Forelimb muscle (tissue), 1 donor: Measurements from ENCODE around the gene ALAS2. TPM values are rescaled to one million over a fixed set of nuclear protein-coding genes. Genes with fewer than 3 reads are reported as not detected.
A peak's percentile ranks its signal among the peaks of the same experiment; 100 is the strongest.
"Not testable (repeated sequence)": the region's sequence is repeated elsewhere in the genome, so short reads cannot be mapped to it uniquely, and the experiment has no call there.

ENCODE experiments used
- DNase-seq: peaks from one replicate; pipeline ENCODE4 v3.0.0-alpha.2; 2013; ENCODE audit warnings: low read depth
- polyA plus RNA-seq: library from polyadenylated mRNA; unstranded; fragments of 120-200 nt; gene quantifications from one replicate; pipeline ENCODE4 v1.2.1, GENCODE V29; 2013; ENCODE audit not compliant: insufficient read length

Gene ALAS2
- 29.3 TPM for polyA plus RNA-seq

- no peak for DNase-seq
Observed at GRCh38 chrX:55030271-55031205, at the start of gene ALAS2. TSS of gene ALAS2 (minus strand) at chrX:55030977. CDS start at chrX:55026000, 4,977 bp downstream.

GRCh38 chrX:55074851-55075467 is 44.2 kb upstream of the ALAS2 start, which contains the start of gene PAGE2B:
TSS of gene PAGE2B (plus strand) at chrX:55075030. CDS start at chrX:55076042, 1,012 bp downstream.
- no peak for DNase-seq

- DNase-seq: no peak
Observed at GRCh38 chrX:55072286-55072685, 41.5 kb upstream of the ALAS2 start.

- not testable (repeated sequence) for DNase-seq
Observed at GRCh38 chrX:55067180-55067579, 36.4 kb upstream of the ALAS2 start.

- DNase-seq: peak; percentile 35
Observed at GRCh38 chrX:55057675-55058249, 27.0 kb upstream of the ALAS2 start.

- no peak for DNase-seq
Observed at GRCh38 chrX:55056820-55057674, 26.3 kb upstream of the ALAS2 start.

- DNase-seq: not testable (repeated sequence)
Observed at GRCh38 chrX:55050599-55050998, 19.8 kb upstream of the ALAS2 start.

GRCh38 chrX:55041514-55041913 is 10.7 kb upstream of the ALAS2 start:
- DNase-seq: no peak

GRCh38 chrX:55039471-55039870 is 8.7 kb upstream of the ALAS2 start:
- DNase-seq: no peak

GRCh38 chrX:55033429-55033828 is 2.7 kb upstream of the ALAS2 start:
- no peak for DNase-seq

GRCh38 chrX:55029291-55029690 is 1.5 kb downstream of the ALAS2 start:
- no peak for DNase-seq

- no peak for DNase-seq
Observed at GRCh38 chrX:55028611-55029010, 2.2 kb downstream of the ALAS2 start.

GRCh38 chrX:55028040-55028439 is 2.7 kb downstream of the ALAS2 start:
- DNase-seq: no peak

GRCh38 chrX:55026840-55027239 is 3.9 kb downstream of the ALAS2 start:
- no peak for DNase-seq

- no peak for DNase-seq
Observed at GRCh38 chrX:55026143-55026542, 4.6 kb downstream of the ALAS2 start.

GRCh38 chrX:55014897-55015299 is 15.9 kb downstream of the ALAS2 start:
- DNase-seq: no peak

- no peak for DNase-seq
Observed at GRCh38 chrX:55011294-55011693, 19.5 kb downstream of the ALAS2 start.

GRCh38 chrX:55008571-55009358 is 22.0 kb downstream of the ALAS2 start:
- no peak for DNase-seq

GRCh38 chrX:55007656-55008055 is 23.1 kb downstream of the ALAS2 start:
- no peak for DNase-seq

- DNase-seq: no peak
Observed at GRCh38 chrX:55006827-55007621, 23.8 kb downstream of the ALAS2 start.
